ENCODE data around the gene NAPB. TPM values are rescaled to one million over a fixed set of nuclear protein-coding genes. Genes with fewer than 3 reads are reported as not detected.

The NAPB gene
- total and polyA plus RNA-seq, 2 experiments from 2014 or later: 7.3 to 11.2 TPM

DNA sequence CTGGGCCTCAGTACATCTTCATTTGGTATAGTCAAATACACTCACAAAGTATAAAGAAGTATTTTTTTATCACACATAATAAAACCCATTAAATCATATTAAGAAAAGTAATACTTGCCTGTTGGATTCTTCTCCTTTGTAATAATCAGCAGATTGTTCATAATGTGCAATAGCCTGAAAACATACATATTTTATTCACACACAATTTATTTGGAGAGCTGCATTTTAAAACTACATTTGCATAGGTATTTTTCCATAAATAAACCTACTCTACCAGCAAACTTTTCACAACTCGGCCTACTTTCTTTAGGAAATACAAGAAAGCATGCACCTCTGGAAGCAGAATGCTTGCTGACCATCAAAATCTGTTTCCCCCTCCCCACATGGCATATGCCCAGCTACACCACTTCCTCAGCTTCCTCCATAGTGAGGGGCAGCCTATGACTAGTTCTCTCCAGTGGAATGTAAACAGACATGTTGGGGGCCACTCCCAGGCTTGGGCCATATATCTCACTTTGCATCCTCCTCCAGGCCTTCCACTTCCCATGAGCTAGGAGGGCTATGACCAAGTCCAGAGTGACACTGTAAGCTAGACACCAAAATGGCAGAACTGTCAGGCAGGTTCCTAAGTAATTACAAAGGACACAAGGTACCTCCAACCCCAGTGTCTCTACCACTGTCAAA is 31.1 kb downstream of the NAPB start:
- no peak for DNase-seq (ENCODE audit: low spot score)
- Histone ChIP-seq H3K4me2 (no peak overlapping the region), H3K27ac (no peak overlapping the region), H2AFZ (no peak overlapping the region), H3K9me2 (replicated peaks; ENCODE audit: insufficient read depth) (no peaks in the 10 kb centered on the region), H3K27me3 (no peaks in the 10 kb centered on the region), H3K4me1 (ENCODE audit: insufficient read depth) (no peaks in the 10 kb centered on the region), H3K9me3 (ENCODE audit: low read depth) (no peaks in the 10 kb centered on the region), H3K79me2 (peaks cover 5% of the 10 kb centered on the region), H4K20me1 (ENCODE audit: insufficient read depth, poor library complexity, severe bottlenecking) (peaks cover 6% of the 10 kb centered on the region), H3K36me3 (replicated peaks; ENCODE audit: insufficient read depth, low read depth) (peaks cover 6% of the 10 kb centered on the region), H3K4me3 (no peak overlapping the region)
- WGBS (ENCODE audit: low lambda C conversion rate, missing lambda C conversion rate): 95% methylated on average over 1 of the region's 1 CpG
- TF ChIP-seq EZH2phosphoT487 (IDR thresholded peaks at IDR 0.05; ENCODE audit: low read depth, severe bottlenecking, unreplicated experiment): no peak
- TF ChIP-seq EZH2 (IDR thresholded peaks at IDR 0.05; ENCODE audit: borderline replicate concordance): no peak
- TF ChIP-seq, protein P1, sequence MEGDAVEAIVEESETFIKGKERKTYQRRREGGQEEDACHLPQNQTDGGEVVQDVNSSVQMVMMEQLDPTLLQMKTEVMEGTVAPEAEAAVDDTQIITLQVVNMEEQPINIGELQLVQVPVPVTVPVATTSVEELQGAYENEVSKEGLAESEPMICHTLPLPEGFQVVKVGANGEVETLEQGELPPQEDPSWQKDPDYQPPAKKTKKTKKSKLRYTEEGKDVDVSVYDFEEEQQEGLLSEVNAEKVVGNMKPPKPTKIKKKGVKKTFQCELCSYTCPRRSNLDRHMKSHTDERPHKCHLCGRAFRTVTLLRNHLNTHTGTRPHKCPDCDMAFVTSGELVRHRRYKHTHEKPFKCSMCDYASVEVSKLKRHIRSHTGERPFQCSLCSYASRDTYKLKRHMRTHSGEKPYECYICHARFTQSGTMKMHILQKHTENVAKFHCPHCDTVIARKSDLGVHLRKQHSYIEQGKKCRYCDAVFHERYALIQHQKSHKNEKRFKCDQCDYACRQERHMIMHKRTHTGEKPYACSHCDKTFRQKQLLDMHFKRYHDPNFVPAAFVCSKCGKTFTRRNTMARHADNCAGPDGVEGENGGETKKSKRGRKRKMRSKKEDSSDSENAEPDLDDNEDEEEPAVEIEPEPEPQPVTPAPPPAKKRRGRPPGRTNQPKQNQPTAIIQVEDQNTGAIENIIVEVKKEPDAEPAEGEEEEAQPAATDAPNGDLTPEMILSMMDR (IDR thresholded peaks at IDR 0.05; ENCODE audit: poor library complexity): no peak

DNA sequence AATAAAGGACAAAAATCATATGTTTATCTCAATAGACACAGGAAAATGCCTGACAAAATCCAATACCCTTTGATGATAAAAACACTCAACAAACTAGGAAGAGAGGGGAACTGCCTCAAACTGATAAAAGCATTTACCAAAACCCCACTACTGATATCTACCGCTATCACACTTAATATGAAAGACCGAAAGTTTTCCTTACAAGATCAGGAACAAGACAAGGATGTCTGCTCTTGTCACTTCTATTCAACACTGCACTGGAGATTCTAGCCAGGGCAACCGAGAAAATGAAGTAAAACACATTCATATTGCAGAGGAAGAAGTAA is 34.2 kb downstream of the NAPB start:
- no peak overlapping the region for H2AFZ ChIP-seq
- no peak overlapping the region for H3K4me3 ChIP-seq
- H3K4me1 ChIP-seq (ENCODE audit: insufficient read depth): no peaks in the 10 kb centered on the region
- H4K20me1 ChIP-seq (ENCODE audit: insufficient read depth, poor library complexity, severe bottlenecking): peaks cover 6% of the 10 kb centered on the region
- H3K9me3 ChIP-seq (ENCODE audit: low read depth): no peaks in the 10 kb centered on the region
- H3K36me3 ChIP-seq (replicated peaks; ENCODE audit: insufficient read depth, low read depth): peaks cover 6% of the 10 kb centered on the region
- no peaks in the 10 kb centered on the region for H3K27me3 ChIP-seq
- H3K9me2 ChIP-seq (replicated peaks; ENCODE audit: insufficient read depth): no peaks in the 10 kb centered on the region
- TF ChIP-seq EZH2phosphoT487 (IDR thresholded peaks at IDR 0.05; ENCODE audit: low read depth, severe bottlenecking, unreplicated experiment) (no peak), EZH2 (IDR thresholded peaks at IDR 0.05; ENCODE audit: borderline replicate concordance) (no peak)
- TF ChIP-seq, protein P1 (IDR thresholded peaks at IDR 0.05; ENCODE audit: poor library complexity): no peak
- H3K27ac ChIP-seq: no peak overlapping the region
- 95% methylated on average over 3 of the region's 3 CpGs for WGBS (ENCODE audit: low lambda C conversion rate, missing lambda C conversion rate)
- no peak for DNase-seq (ENCODE audit: low spot score)
- peaks cover 10% of the 10 kb centered on the region for H3K79me2 ChIP-seq
- H3K4me2 ChIP-seq: no peak overlapping the region

DNA sequence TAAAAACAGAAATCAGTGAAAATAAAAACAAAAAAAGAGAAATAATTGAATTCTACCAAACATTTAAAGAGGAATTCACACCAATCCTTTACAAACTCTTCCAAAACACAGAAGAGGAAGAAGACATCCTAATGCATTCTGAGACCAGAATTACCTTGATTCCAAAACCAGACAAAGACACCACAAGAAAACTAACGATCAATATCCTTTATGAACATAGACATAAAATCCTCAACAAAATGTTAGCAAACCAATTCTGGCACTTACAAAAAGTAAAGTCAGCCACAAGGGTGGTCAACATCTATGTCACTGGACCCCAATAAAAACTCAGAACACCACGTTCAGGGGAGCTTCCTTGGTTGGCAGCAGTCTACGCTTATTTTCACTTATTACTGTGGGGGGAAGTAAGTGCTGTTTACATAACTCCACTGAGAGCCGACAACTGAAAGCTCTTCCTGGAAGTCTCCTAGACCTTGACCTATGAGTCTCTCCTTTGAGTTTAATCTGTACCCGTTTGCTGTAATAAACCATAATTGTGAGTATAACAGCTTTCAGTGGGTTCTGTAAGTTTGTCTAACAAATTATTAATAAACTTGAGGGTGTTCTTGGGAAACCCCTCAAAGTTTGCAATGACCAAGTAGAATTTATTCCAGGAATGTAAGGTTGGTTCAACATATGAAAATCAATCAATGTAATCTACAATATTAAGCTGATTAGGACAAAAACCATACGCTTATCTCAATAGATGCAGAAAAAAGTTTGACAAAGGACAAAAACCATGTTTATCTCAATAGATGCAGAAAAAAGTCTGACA is 34.8 kb downstream of the NAPB start:
- Histone ChIP-seq H3K9me3 (ENCODE audit: low read depth) (no peaks in the 10 kb centered on the region), H2AFZ (no peak overlapping the region), H3K9me2 (replicated peaks; ENCODE audit: insufficient read depth) (no peaks in the 10 kb centered on the region), H3K36me3 (replicated peaks; ENCODE audit: insufficient read depth, low read depth) (peaks cover 6% of the 10 kb centered on the region), H3K79me2 (peaks cover 10% of the 10 kb centered on the region), H3K4me2 (peak overlapping the region; percentile 39), H4K20me1 (ENCODE audit: insufficient read depth, poor library complexity, severe bottlenecking) (peaks cover 6% of the 10 kb centered on the region), H3K4me1 (ENCODE audit: insufficient read depth) (no peaks in the 10 kb centered on the region), H3K4me3 (no peak overlapping the region), H3K27ac (peak overlapping the region; percentile 28), H3K27me3 (no peaks in the 10 kb centered on the region)
- no peak for TF ChIP-seq EZH2phosphoT487 (IDR thresholded peaks at IDR 0.05; ENCODE audit: low read depth, severe bottlenecking, unreplicated experiment)
- TF ChIP-seq, protein P1 (IDR thresholded peaks at IDR 0.05; ENCODE audit: poor library complexity): no peak
- no peak for TF ChIP-seq EZH2 (IDR thresholded peaks at IDR 0.05; ENCODE audit: borderline replicate concordance)
- DNase-seq (ENCODE audit: low spot score): no peak
- 66% methylated on average over 6 of the region's 6 CpGs for WGBS (ENCODE audit: low lambda C conversion rate, missing lambda C conversion rate)
